ENCODE measurements around the gene APBA2. TPM values are rescaled to one million over a fixed set of nuclear protein-coding genes. Genes with fewer than 3 reads are reported as not detected.

APBA2 gene
- 7.5 and 14.7 TPM in 2 replicates for total RNA-seq

DNA sequence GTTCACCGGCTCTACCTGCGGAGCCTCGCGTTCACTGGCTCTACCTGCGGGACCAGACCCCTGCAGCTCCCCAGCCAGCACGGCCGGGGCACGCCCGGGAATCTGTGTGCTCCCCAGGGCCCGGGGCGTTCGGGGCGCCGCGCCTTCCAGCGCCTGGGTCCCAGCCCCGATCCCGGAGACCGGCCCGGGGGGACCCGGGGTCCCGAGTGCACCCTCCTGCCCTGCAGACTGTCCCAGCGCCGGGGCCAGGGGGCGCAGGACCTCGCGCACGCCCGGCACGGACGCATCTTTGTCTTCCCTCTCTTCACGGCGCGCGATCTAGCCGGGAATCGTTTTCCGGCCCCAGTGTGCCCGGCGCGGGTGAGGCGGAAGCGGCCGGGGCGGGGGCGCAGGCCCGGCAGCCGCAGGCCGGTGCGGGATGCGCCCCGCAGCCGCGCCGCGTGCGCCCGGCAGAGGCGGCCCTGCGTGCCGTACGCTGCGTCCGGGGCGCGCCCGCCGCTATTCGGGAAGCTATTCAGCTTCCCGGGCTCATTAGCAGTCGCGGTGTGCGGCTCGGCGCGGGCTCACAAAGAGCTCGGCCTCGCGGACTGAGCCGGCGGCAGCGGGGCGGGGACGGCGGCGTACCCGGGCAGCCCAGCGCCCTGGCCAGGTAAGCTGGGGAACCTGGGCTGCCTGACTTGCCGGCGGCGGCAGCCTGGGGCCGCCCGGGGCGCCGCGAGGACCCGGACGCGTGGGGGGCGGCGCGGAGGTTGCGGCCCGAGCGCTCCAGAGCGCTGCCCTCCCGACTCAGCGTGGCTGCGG, at the start of gene APBA2:
TSS of gene APBA2 (plus strand) at position 345 of the 801 bp plus-strand sequence. CDS start 167,911 bp downstream, outside the sequence.

GRCh38 chr15:28848521-28848920, 37.3 kb upstream of the APBA2 start, which contains the start of gene GOLGA6L7:
GOLGA6L7 (minus strand) TSS chr15:28848644; CDS start chr15:28848549, 95 bp downstream.

Other genes with a start within 250 kb of the APBA2 start
- gene GOLGA8M, start 173.6 kb upstream of the APBA2 start, total RNA-seq: not detected in 2 replicates
- gene GOLGA6L7, start 37.3 kb upstream of the APBA2 start, total RNA-seq: not detected in 2 replicates

Measured in tracheal epithelial cell (primary cell).